GM18870 (cell line): ENCODE measurements around the gene SHROOM1.
"Not testable (repeated sequence)": the region's sequence is repeated elsewhere in the genome, so short reads cannot be mapped to it uniquely, and the experiment has no call there.

Experiments
- ATAC-seq: cut with Tn5 transposase; IDR thresholded peaks from one replicate; pipeline ENCODE4 v1.9.1; 2021; ENCODE audit warnings: moderate library complexity; ENCODE audit not compliant: unreplicated experiment

The SHROOM1 gene

GRCh38 chr5:132830436-132831094 lies at the start of gene SHROOM1:
TSS of gene SHROOM1 (minus strand) at chr5:132830647. CDS start at chr5:132826140, 4,507 bp downstream.
- ATAC-seq = no peak

GRCh38 chr5:132877938-132878337 lies 47.5 kb upstream of the SHROOM1 start:
- ATAC-seq = no peak

GRCh38 chr5:132877466-132877865 lies 47.0 kb upstream of the SHROOM1 start:
- no peak for ATAC-seq

GRCh38 chr5:132876020-132876759 lies 45.7 kb upstream of the SHROOM1 start:
- ATAC-seq = no peak

GRCh38 chr5:132873930-132874271 lies 43.5 kb upstream of the SHROOM1 start:
- no peak for ATAC-seq

- no peak for ATAC-seq
Measured at GRCh38 chr5:132873119-132873929, 42.9 kb upstream of the SHROOM1 start, which contains the start of gene LEAP2. TSS of gene LEAP2 (plus strand) at chr5:132873668. CDS start at chr5:132873695, 27 bp downstream.

- no peak for ATAC-seq
Measured at GRCh38 chr5:132872788-132873118, 42.3 kb upstream of the SHROOM1 start.

GRCh38 chr5:132871459-132872284 lies 41.2 kb upstream of the SHROOM1 start:
- ATAC-seq = no peak

- ATAC-seq = no peak
Measured at GRCh38 chr5:132870801-132871200, 40.4 kb upstream of the SHROOM1 start.

- no peak for ATAC-seq
Measured at GRCh38 chr5:132868754-132869153, 38.3 kb upstream of the SHROOM1 start.

- ATAC-seq = peak; percentile 0
Measured at GRCh38 chr5:132867046-132867451, 36.6 kb upstream of the SHROOM1 start.

- ATAC-seq = peak; percentile 98
Measured at GRCh38 chr5:132866342-132867045, 36.0 kb upstream of the SHROOM1 start, which contains the start of the genes GDF9 and UQCRQ. TSS of gene GDF9 (minus strand) at chr5:132866469. CDS start at chr5:132864533, 1,936 bp downstream. TSS of gene UQCRQ (plus strand) at chr5:132866642. CDS start at chr5:132866882, 240 bp downstream.

GRCh38 chr5:132865668-132866341 lies 35.4 kb upstream of the SHROOM1 start:
- peak; percentile 6 for ATAC-seq

GRCh38 chr5:132860742-132861141 lies 30.3 kb upstream of the SHROOM1 start:
- no peak for ATAC-seq

GRCh38 chr5:132859889-132860437 lies 29.5 kb upstream of the SHROOM1 start:
- no peak for ATAC-seq

GRCh38 chr5:132856011-132856410 lies 25.6 kb upstream of the SHROOM1 start:
- no peak for ATAC-seq

- ATAC-seq = not testable (repeated sequence)
Measured at GRCh38 chr5:132854992-132855391, 24.5 kb upstream of the SHROOM1 start.

GRCh38 chr5:132854301-132854700 lies 23.9 kb upstream of the SHROOM1 start:
- no peak for ATAC-seq

- ATAC-seq = no peak
Measured at GRCh38 chr5:132853790-132854189, 23.3 kb upstream of the SHROOM1 start.
